Measurements from ENCODE around the gene SIX2.

GRCh38 chr2:45007961-45008295 lies 1.3 kb downstream of the SIX2 start:
- no peak for TF ChIP-seq FOXM1 (IDR thresholded peaks at IDR 0.05; ENCODE audit: borderline replicate concordance)
- TF ChIP-seq ARNT (IDR thresholded peaks at IDR 0.05): no peak
- TF ChIP-seq HDGF (IDR thresholded peaks at IDR 0.05; ENCODE audit: borderline replicate concordance): no peak
- no peak for TF ChIP-seq BHLHE40 (IDR thresholded peaks at IDR 0.05; ENCODE audit: borderline replicate concordance)
- TF ChIP-seq SP1 (IDR thresholded peaks at IDR 0.05): no peak
- no peak for TF ChIP-seq TARDBP (IDR thresholded peaks at IDR 0.05)
- no peak for TF ChIP-seq PKNOX1 (IDR thresholded peaks at IDR 0.05)
- TF ChIP-seq FOXK2 (IDR thresholded peaks at IDR 0.05): no peak
- TF ChIP-seq ZNF384 (IDR thresholded peaks at IDR 0.05): no peak
- TF ChIP-seq ELF4 (IDR thresholded peaks at IDR 0.05): no peak
- no peak for TF ChIP-seq SUZ12 (IDR thresholded peaks at IDR 0.05)
- no peak for TF ChIP-seq CTBP1 (IDR thresholded peaks at IDR 0.05; ENCODE audit: borderline replicate concordance)

Data from HEK293T (cell line).